Measurements from ENCODE around the gene TPD52L2.
"Not testable (repeated sequence)": the region's sequence is repeated elsewhere in the genome, so short reads cannot be mapped to it uniquely, and the experiment has no call there.

The TPD52L2 gene

GRCh38 chr20:63836458-63837344 lies 28.4 kb upstream of the TPD52L2 start:
- no peak for DNase-seq

DNA sequence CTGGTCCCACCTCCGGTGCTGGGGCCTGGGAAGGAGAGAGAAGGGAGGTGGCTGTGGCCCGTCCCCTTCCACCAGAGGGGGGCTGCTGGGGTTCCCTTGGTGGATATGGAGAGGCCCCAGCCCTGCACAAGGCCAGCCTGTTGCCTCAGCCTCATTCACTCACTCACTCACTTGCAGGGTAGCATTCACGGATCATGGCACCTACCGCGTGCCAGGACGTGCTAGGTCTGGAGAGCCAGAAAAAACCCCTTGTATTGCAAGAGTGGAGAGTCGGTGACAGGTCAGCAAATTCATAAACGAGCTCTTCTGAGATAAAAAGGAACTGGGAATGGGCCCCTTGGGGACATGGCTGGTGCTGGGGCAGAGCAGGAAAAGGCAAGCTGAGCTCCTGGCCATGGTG lies 27.6 kb upstream of the TPD52L2 start:
- DNase-seq: no peak

GRCh38 chr20:63839620-63840019 lies 25.4 kb upstream of the TPD52L2 start:
- DNase-seq: no peak

GRCh38 chr20:63840405-63840828 lies 24.7 kb upstream of the TPD52L2 start:
- DNase-seq: no peak

DNA sequence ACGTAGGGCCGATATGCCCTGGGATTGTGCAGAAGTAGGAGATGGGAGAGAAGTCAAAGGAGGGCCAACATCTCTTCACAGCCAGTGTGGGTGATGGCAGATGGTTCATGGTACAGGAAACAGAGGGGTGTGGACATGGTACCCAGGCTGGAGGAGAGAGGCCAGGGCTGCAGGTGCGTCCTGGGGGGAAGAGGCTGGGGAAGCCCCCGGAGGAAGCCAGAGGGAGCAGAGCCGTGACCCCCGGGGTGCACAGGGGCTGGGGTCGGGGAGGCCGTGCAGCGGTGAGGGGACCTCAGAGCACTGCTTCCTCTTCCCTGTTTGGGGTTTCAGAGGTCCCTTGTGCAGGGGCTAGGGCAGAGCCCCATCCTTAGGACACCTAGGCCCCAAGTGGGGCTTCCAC lies 22.8 kb upstream of the TPD52L2 start:
- no peak for DNase-seq

GRCh38 chr20:63843222-63843621 lies 21.8 kb upstream of the TPD52L2 start:
- DNase-seq: no peak

DNA sequence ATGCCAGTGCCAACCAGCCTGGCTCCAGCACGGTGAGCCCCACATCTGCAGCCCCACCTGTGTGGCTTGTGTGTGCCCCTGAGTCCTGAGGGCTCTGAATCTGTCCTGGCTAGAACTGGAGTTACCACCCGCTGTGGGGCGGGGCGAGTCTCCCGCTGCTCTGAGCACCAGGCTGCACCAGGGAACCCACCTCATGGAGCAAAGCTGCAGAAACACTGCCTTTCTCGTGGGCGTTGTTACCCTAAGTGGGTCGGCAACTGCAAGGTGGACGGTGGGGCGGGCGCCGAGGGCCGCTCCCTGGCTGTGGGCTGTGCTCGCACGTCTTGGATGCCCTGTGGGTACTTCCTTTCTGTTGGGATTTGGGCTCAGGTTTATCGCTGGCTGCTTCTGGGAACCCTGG lies 21.3 kb upstream of the TPD52L2 start:
- no peak for DNase-seq

DNA sequence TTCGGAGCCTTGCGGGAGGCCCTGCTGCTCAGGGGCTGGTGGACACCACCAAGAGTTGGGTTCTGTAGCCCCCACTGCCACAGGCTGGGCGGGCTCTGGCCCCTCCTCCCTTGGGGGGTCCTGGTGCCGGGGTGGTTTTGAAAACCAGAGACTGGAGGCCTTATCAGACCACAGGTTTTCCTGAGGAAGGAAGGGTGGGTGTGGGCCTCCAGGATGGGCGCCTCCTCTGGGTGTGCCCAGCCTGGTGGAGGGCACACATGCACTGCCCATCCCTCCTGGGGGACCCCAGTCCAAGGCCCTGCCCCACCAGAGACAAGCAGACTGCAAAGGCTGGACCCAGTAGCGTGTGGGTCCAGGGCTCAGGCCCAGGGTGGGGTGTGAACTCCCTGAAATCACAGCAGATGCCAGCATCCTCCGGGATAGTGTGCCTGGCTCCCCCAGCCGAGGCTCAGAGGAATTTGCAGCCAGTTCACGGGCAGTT lies 20.5 kb upstream of the TPD52L2 start:
- no peak for DNase-seq

GRCh38 chr20:63846128-63846771 lies 18.8 kb upstream of the TPD52L2 start:
- DNase-seq: no peak

DNA sequence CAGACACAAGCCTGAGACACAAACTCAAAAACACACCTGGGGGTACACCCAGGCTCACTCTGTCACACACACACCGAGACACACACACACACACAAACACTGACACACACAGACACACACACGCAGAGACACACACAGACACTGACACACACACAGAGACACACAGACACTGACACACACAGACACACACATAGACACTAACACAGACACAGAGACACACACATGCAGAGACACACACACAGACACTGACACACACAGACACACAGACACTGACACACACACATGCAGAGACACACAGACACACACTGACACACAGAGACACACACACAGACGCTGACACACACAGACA lies 18.2 kb upstream of the TPD52L2 start:
- DNase-seq: no peak

DNA sequence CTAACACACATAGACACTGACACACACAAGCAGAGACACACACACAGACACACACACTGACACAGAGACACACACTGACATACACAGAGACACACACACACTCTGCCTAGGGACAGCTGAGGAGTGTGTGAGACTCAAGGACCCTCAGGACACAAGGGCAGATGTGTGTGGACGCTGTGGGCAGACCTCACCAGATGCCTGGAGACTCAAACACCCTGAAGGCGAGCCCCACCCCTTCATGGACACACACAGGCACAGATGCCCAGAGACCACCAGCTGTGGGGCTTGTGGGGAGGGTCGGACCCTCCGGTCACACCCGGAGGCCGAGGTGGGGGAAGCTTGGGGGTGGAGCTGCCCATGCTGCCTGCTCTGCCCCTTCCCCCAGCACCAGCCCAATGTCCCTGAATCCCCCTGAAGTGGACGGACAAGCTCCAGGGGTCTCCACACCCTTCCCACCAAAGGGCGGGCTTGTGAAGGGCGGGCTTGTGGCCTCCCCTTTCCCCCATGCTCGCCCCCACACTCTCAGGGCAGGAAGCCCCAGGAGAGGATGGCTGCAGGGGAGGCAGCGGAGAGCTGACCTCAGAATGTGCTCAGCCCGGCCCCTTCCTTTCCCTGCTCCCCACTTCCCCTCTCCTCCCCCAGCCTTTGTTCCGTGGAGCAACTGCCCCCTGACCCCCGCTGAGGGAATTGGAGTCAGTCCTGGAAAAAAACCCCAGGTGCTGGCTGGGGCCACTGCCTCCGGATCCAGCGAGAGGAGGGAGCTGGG lies 17.6 kb upstream of the TPD52L2 start:
- DNase-seq: no peak

DNA sequence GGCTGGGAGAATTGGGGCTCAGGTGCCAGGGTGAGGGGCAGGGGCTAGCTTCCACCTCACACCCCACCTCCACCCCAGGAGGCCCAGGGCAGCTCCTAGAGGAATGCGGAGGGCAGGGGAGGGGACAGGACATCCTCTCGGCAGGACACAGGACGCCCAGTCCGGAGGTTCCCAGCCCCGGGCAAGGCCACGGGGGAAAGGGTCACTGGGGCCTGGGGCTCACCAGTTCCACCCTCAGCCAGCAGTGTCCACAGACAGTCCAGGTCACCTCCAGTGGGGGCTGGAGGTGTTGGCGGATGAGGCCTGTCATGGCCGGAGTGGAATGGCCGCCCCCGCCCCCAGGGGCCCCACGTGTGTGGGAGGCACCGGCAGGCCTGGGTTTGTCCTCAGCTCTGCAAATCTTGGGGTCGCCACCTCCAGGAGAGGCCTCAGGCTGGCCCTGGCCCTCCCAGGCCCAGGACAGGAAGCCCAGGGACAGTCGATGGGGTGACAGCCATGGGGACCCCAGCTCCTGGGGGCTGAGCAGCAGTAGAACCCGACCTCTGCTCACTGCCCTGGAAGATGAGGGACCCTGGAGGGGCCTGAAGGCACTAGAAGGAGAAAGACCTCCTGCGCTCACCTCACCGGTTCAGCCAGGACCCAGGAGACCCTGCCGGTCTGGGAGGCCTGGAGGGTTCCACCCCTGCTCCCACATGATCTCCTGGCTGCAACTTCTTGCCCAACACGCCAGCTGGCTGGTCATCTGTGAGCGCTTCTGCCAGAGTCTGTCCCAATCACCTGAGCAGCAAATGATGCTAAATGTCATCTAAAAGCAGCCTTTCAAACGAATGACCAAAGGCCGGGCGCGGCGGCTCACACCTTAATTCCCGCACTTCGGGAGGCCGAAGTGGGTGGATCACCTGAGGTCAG lies 16.8 kb upstream of the TPD52L2 start:
- DNase-seq: no peak

GRCh38 chr20:63850689-63851547 lies 14.2 kb upstream of the TPD52L2 start:
- no peak for DNase-seq

GRCh38 chr20:63851548-63851943 lies 13.5 kb upstream of the TPD52L2 start:
- not testable (repeated sequence) for DNase-seq

DNA sequence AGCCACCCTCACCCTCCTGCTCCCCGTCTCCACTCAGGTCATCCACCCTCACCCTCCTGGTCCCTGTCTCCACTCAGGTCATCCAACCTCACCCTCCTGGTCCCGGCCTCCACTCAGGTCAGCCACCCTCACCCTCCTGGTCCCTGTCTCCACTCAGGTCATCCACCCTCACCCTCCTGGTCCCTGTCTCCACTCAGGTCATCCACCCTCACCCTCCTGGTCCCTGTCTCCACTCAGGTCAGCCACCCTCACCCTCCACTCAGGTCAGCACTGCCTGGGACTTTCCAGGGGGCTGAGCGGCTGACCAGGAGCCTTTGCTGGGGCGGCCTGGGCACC lies 11.4 kb upstream of the TPD52L2 start:
- DNase-seq: not testable (repeated sequence)

DNA sequence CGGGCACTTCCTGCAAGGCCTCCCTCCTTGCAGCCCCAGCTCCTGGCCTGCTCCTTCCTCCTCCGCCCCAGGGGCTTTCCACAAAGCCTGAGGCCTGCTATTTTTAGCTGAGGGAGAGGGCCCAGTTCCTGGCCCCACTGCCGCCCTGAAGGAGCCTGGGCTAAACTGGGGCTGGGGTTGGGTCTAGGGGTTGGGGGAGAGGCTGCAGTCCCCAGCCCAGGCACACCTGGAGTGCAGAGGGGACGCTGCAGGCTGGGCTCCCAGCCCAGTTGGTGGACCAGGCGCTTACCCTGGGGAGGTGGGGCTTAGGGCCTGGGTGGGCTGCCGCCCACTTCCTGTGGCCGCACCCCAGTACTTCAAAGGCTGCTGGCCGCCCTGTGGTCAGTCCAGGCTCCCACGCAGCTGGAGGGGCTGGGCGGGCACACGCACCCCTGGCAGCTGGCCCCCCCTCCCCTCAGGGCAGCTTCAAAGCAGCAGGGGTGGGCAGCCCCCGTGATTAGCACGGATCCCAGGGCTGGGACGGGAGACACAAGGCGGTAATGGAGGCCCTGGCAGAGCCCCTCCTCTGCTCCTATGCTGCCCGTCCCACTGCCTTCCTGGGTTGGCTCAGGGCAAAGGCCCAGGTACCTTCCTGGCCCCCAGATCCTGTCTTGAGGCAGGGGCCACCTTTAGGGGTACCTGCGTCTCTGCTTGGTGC lies 10.9 kb upstream of the TPD52L2 start:
- no peak for DNase-seq

DNA sequence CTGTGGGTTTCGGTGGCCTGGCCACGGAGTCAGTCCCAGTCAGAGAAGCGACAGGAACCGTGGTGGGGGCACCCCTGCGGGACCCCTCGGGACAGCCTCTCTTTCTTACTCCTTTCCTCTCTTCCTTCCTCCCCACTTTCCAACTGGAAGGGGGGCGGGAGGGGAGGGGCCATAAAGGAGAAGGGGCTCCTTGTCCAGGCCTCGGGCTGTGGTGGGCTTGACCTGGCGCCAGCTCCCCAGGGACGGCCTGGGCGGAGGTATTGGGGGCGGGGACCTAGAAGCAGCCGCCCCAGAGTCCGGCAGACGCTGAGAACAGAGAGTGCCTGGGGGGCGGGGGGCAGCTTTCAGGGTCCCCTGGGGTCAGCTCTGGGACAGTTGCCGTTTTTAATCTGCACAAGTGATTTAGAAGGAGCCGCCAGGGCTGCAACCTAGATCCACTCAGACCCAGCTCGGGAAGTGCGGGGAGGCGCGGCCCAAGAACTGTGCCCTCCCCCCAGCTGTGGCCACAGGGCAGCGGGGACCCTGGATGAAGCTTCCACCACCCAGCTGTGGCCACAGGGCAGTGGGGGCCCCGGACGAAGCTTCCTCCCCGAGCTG lies 10.2 kb upstream of the TPD52L2 start:
- no peak for DNase-seq

GRCh38 chr20:63855363-63856097 lies 9.5 kb upstream of the TPD52L2 start:
- DNase-seq: no peak

- no peak for DNase-seq
These were observed 9.0 kb upstream of the TPD52L2 start for GRCh38 chr20:63856098-63856511.

Measured in activated CD4-positive, CD25-positive, alpha-beta regulatory T cell (primary cell).